ENCODE data around the gene PHLDB2.

DNA sequence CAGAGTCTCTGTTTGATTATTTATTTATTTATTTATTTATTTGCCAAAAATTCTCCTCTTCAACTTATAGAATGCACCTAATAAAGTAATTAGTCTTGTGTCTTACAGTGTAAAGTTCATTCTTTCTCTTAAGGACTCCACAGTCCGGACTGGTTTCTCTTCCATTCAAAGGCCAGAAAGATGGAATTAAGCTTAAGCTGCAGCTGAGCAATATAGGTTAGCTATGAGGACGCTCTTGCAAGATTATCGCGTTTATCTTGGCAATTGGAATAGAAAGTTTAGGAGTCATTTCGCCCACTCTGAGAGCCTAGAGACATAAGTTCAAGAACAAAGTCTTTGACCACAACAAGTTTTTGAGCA lies 154.7 kb downstream of the PHLDB2 start:
- TF ChIP-seq, protein P1, sequence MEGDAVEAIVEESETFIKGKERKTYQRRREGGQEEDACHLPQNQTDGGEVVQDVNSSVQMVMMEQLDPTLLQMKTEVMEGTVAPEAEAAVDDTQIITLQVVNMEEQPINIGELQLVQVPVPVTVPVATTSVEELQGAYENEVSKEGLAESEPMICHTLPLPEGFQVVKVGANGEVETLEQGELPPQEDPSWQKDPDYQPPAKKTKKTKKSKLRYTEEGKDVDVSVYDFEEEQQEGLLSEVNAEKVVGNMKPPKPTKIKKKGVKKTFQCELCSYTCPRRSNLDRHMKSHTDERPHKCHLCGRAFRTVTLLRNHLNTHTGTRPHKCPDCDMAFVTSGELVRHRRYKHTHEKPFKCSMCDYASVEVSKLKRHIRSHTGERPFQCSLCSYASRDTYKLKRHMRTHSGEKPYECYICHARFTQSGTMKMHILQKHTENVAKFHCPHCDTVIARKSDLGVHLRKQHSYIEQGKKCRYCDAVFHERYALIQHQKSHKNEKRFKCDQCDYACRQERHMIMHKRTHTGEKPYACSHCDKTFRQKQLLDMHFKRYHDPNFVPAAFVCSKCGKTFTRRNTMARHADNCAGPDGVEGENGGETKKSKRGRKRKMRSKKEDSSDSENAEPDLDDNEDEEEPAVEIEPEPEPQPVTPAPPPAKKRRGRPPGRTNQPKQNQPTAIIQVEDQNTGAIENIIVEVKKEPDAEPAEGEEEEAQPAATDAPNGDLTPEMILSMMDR (optimal IDR thresholded peaks at IDR 0.05 in 1 of 3, IDR thresholded peaks at IDR 0.05 in 1 of 3, conservative IDR thresholded peaks at IDR 0.05 in 1 of 3; ENCODE audit: extremely low read depth in 1 of 3, insufficient read depth in 2 of 3, low read length in 3 of 3), result no peak
- TF ChIP-seq EZH2 (IDR thresholded peaks at IDR 0.05; ENCODE audit: low read length), result no peak

All from keratinocyte (primary cell).